Measurements from ENCODE around the gene TRPC3. TPM values are rescaled to one million over a fixed set of nuclear protein-coding genes. Genes with fewer than 3 reads are reported as not detected.
A peak's percentile ranks its signal among the peaks of the same experiment; 100 is the strongest.

The TRPC3 gene
- polyA plus RNA-seq, result under 1 TPM; 0.04 to 0.05 TPM

GRCh38 chr4:121951521-121952110 lies at the start of gene TRPC3:
Gene TRPC3 (minus strand): TSS chr4:121952060. CDS start chr4:121951680, 380 bp downstream.
- H3K27ac ChIP-seq (ENCODE audit: low read depth in 2 of 2, low read length in 1 of 2), result peak within 1 kb of the TSS in 1 of 2 donors; percentile 28
- H3K4me1 ChIP-seq (ENCODE audit: control insufficient read depth in 2 of 2, insufficient read depth in 2 of 2, low read length in 1 of 2), result peaks cover 11% of the 10 kb centered on the region in 2 donors
- H3K9me3 ChIP-seq (ENCODE audit: control insufficient read depth in 2 of 2, insufficient read depth in 1 of 2, low read depth in 1 of 2, low read length in 1 of 2), result no peaks in the 10 kb centered on the region
- H3K27me3 ChIP-seq (ENCODE audit: control insufficient read depth in 1 of 2, insufficient read depth in 2 of 2, low read length in 2 of 2), result peaks cover 0 to 7% of the 10 kb centered on the region in 2 donors
- H3K4me3 ChIP-seq (ENCODE audit: low read depth in 1 of 2, low read length in 2 of 2), result peak within 1 kb of the TSS; percentile 54 to 56
- 1% methylated on average over 56 to 69 of the region's 69 CpGs for WGBS, 2 donors
- H3K36me3 ChIP-seq (ENCODE audit: control insufficient read depth in 2 of 2, insufficient read depth in 2 of 2, low read length in 1 of 2), result no peaks in the 10 kb centered on the region

- H3K27ac ChIP-seq (ENCODE audit: low read depth in 2 of 2, low read length in 1 of 2), result no peak overlapping the region
- no peaks in the 10 kb centered on the region for H3K27me3 ChIP-seq (ENCODE audit: control insufficient read depth in 1 of 2, insufficient read depth in 2 of 2, low read length in 2 of 2)
- no peaks in the 10 kb centered on the region for H3K9me3 ChIP-seq (ENCODE audit: control insufficient read depth in 2 of 2, insufficient read depth in 1 of 2, low read depth in 1 of 2, low read length in 1 of 2)
- H3K4me3 ChIP-seq (ENCODE audit: low read depth in 1 of 2, low read length in 2 of 2), result no peak overlapping the region
- no peaks in the 10 kb centered on the region for H3K36me3 ChIP-seq (ENCODE audit: control insufficient read depth in 2 of 2, insufficient read depth in 2 of 2, low read length in 1 of 2)
- whole genome bisulfite sequencing, 2 donors, result 31 to 41% methylated on average over 4 of the region's 4 CpGs
- no peaks in the 10 kb centered on the region for H3K4me1 ChIP-seq (ENCODE audit: control insufficient read depth in 2 of 2, insufficient read depth in 2 of 2, low read length in 1 of 2)
Observed at GRCh38 chr4:122000849-122001248, 49.0 kb upstream of the TRPC3 start.

GRCh38 chr4:121998024-121998423 lies 46.2 kb upstream of the TRPC3 start:
- no peaks in the 10 kb centered on the region for H3K9me3 ChIP-seq (ENCODE audit: control insufficient read depth in 2 of 2, insufficient read depth in 1 of 2, low read depth in 1 of 2, low read length in 1 of 2)
- H3K4me3 ChIP-seq (ENCODE audit: low read depth in 1 of 2, low read length in 2 of 2), result no peak overlapping the region
- H3K27ac ChIP-seq (ENCODE audit: low read depth in 2 of 2, low read length in 1 of 2), result no peak overlapping the region
- no peaks in the 10 kb centered on the region for H3K4me1 ChIP-seq (ENCODE audit: control insufficient read depth in 2 of 2, insufficient read depth in 2 of 2, low read length in 1 of 2)
- no peaks in the 10 kb centered on the region for H3K36me3 ChIP-seq (ENCODE audit: control insufficient read depth in 2 of 2, insufficient read depth in 2 of 2, low read length in 1 of 2)
- 59 to 68% methylated on average over 4 of the region's 4 CpGs for WGBS, 2 donors
- H3K27me3 ChIP-seq (ENCODE audit: control insufficient read depth in 1 of 2, insufficient read depth in 2 of 2, low read length in 2 of 2), result no peaks in the 10 kb centered on the region

- Histone ChIP-seq H3K4me1 (ENCODE audit: control insufficient read depth in 2 of 2, insufficient read depth in 2 of 2, low read length in 1 of 2) (no peaks in the 10 kb centered on the region), H3K27me3 (ENCODE audit: control insufficient read depth in 1 of 2, insufficient read depth in 2 of 2, low read length in 2 of 2) (no peaks in the 10 kb centered on the region), H3K4me3 (ENCODE audit: low read depth in 1 of 2, low read length in 2 of 2) (no peak overlapping the region), H3K9me3 (ENCODE audit: control insufficient read depth in 2 of 2, insufficient read depth in 1 of 2, low read depth in 1 of 2, low read length in 1 of 2) (no peaks in the 10 kb centered on the region), H3K27ac (ENCODE audit: low read depth in 2 of 2, low read length in 1 of 2) (no peak overlapping the region), H3K36me3 (ENCODE audit: control insufficient read depth in 2 of 2, insufficient read depth in 2 of 2, low read length in 1 of 2) (no peaks in the 10 kb centered on the region)
- 57 to 66% methylated on average over 3 of the region's 3 CpGs for WGBS, 2 donors
Observed at GRCh38 chr4:121995790-121996537, 44.1 kb upstream of the TRPC3 start.

- Histone ChIP-seq H3K27ac (ENCODE audit: low read depth in 2 of 2, low read length in 1 of 2) (no peak overlapping the region), H3K36me3 (ENCODE audit: control insufficient read depth in 2 of 2, insufficient read depth in 2 of 2, low read length in 1 of 2) (no peaks in the 10 kb centered on the region), H3K4me3 (ENCODE audit: low read depth in 1 of 2, low read length in 2 of 2) (no peak overlapping the region), H3K9me3 (ENCODE audit: control insufficient read depth in 2 of 2, insufficient read depth in 1 of 2, low read depth in 1 of 2, low read length in 1 of 2) (no peaks in the 10 kb centered on the region), H3K4me1 (ENCODE audit: control insufficient read depth in 2 of 2, insufficient read depth in 2 of 2, low read length in 1 of 2) (no peaks in the 10 kb centered on the region), H3K27me3 (ENCODE audit: control insufficient read depth in 1 of 2, insufficient read depth in 2 of 2, low read length in 2 of 2) (no peaks in the 10 kb centered on the region)
Observed at GRCh38 chr4:121991968-121992367, 40.1 kb upstream of the TRPC3 start.

GRCh38 chr4:121990489-121990888 lies 38.6 kb upstream of the TRPC3 start:
- Histone ChIP-seq H3K4me1 (ENCODE audit: control insufficient read depth in 2 of 2, insufficient read depth in 2 of 2, low read length in 1 of 2) (no peaks in the 10 kb centered on the region), H3K27ac (ENCODE audit: low read depth in 2 of 2, low read length in 1 of 2) (no peak overlapping the region), H3K27me3 (ENCODE audit: control insufficient read depth in 1 of 2, insufficient read depth in 2 of 2, low read length in 2 of 2) (no peaks in the 10 kb centered on the region), H3K9me3 (ENCODE audit: control insufficient read depth in 2 of 2, insufficient read depth in 1 of 2, low read depth in 1 of 2, low read length in 1 of 2) (no peaks in the 10 kb centered on the region), H3K4me3 (ENCODE audit: low read depth in 1 of 2, low read length in 2 of 2) (no peak overlapping the region), H3K36me3 (ENCODE audit: control insufficient read depth in 2 of 2, insufficient read depth in 2 of 2, low read length in 1 of 2) (no peaks in the 10 kb centered on the region)
- 73 to 79% methylated on average over 6 of the region's 6 CpGs for WGBS, 2 donors

GRCh38 chr4:121989715-121990114 lies 37.9 kb upstream of the TRPC3 start:
- 32 to 38% methylated on average over 10 of the region's 10 CpGs for WGBS, 2 donors
- Histone ChIP-seq H3K4me1 (ENCODE audit: control insufficient read depth in 2 of 2, insufficient read depth in 2 of 2, low read length in 1 of 2) (no peaks in the 10 kb centered on the region), H3K4me3 (ENCODE audit: low read depth in 1 of 2, low read length in 2 of 2) (no peak overlapping the region), H3K36me3 (ENCODE audit: control insufficient read depth in 2 of 2, insufficient read depth in 2 of 2, low read length in 1 of 2) (no peaks in the 10 kb centered on the region), H3K27ac (ENCODE audit: low read depth in 2 of 2, low read length in 1 of 2) (no peak overlapping the region), H3K9me3 (ENCODE audit: control insufficient read depth in 2 of 2, insufficient read depth in 1 of 2, low read depth in 1 of 2, low read length in 1 of 2) (no peaks in the 10 kb centered on the region), H3K27me3 (ENCODE audit: control insufficient read depth in 1 of 2, insufficient read depth in 2 of 2, low read length in 2 of 2) (no peaks in the 10 kb centered on the region)

- Histone ChIP-seq H3K4me3 (ENCODE audit: low read depth in 1 of 2, low read length in 2 of 2) (no peak overlapping the region), H3K9me3 (ENCODE audit: control insufficient read depth in 2 of 2, insufficient read depth in 1 of 2, low read depth in 1 of 2, low read length in 1 of 2) (no peaks in the 10 kb centered on the region), H3K27ac (ENCODE audit: low read depth in 2 of 2, low read length in 1 of 2) (no peak overlapping the region), H3K27me3 (ENCODE audit: control insufficient read depth in 1 of 2, insufficient read depth in 2 of 2, low read length in 2 of 2) (no peaks in the 10 kb centered on the region), H3K4me1 (ENCODE audit: control insufficient read depth in 2 of 2, insufficient read depth in 2 of 2, low read length in 1 of 2) (no peaks in the 10 kb centered on the region), H3K36me3 (ENCODE audit: control insufficient read depth in 2 of 2, insufficient read depth in 2 of 2, low read length in 1 of 2) (no peaks in the 10 kb centered on the region)
- WGBS, 2 donors, result 83 to 87% methylated on average over 1 of the region's 1 CpG
Observed at GRCh38 chr4:121988950-121989349, 37.1 kb upstream of the TRPC3 start.

GRCh38 chr4:121980643-121981042 lies 28.8 kb upstream of the TRPC3 start:
- Histone ChIP-seq H3K9me3 (ENCODE audit: control insufficient read depth in 2 of 2, insufficient read depth in 1 of 2, low read depth in 1 of 2, low read length in 1 of 2) (no peaks in the 10 kb centered on the region), H3K36me3 (ENCODE audit: control insufficient read depth in 2 of 2, insufficient read depth in 2 of 2, low read length in 1 of 2) (no peaks in the 10 kb centered on the region), H3K4me3 (ENCODE audit: low read depth in 1 of 2, low read length in 2 of 2) (no peak overlapping the region), H3K27me3 (ENCODE audit: control insufficient read depth in 1 of 2, insufficient read depth in 2 of 2, low read length in 2 of 2) (no peaks in the 10 kb centered on the region), H3K4me1 (ENCODE audit: control insufficient read depth in 2 of 2, insufficient read depth in 2 of 2, low read length in 1 of 2) (no peaks in the 10 kb centered on the region), H3K27ac (ENCODE audit: low read depth in 2 of 2, low read length in 1 of 2) (no peak overlapping the region)
- 68 to 69% methylated on average over 3 of the region's 3 CpGs for WGBS, 2 donors

GRCh38 chr4:121978172-121978516 lies 26.3 kb upstream of the TRPC3 start:
- Histone ChIP-seq H3K4me1 (ENCODE audit: control insufficient read depth in 2 of 2, insufficient read depth in 2 of 2, low read length in 1 of 2) (no peaks in the 10 kb centered on the region), H3K27ac (ENCODE audit: low read depth in 2 of 2, low read length in 1 of 2) (no peak overlapping the region), H3K27me3 (ENCODE audit: control insufficient read depth in 1 of 2, insufficient read depth in 2 of 2, low read length in 2 of 2) (no peaks in the 10 kb centered on the region), H3K9me3 (ENCODE audit: control insufficient read depth in 2 of 2, insufficient read depth in 1 of 2, low read depth in 1 of 2, low read length in 1 of 2) (no peaks in the 10 kb centered on the region), H3K36me3 (ENCODE audit: control insufficient read depth in 2 of 2, insufficient read depth in 2 of 2, low read length in 1 of 2) (no peaks in the 10 kb centered on the region), H3K4me3 (ENCODE audit: low read depth in 1 of 2, low read length in 2 of 2) (no peak overlapping the region)
- WGBS, 2 donors, result 78 to 85% methylated on average over 2 of the region's 2 CpGs

All from esophagus (tissue), 2 donors.